Cardiac muscle cell (in vitro differentiated cells and primary cell): ENCODE results near the gene RPL19. TPM values are rescaled to one million over a fixed set of nuclear protein-coding genes. Genes with fewer than 3 reads are reported as not detected.
A peak's percentile ranks its signal among the peaks of the same experiment; 100 is the strongest.

Experiments
- DNase-seq, 2 donors: peaks; one replicate each; pipeline versions ENCODE4 v3.0.0 to v3.0.0-alpha.2; 2010 to 2017; ENCODE audit warnings: low read depth in 1 of 2, low spot score in 1 of 2
- H3K27ac ChIP-seq: fragments of 200-600 bp; sonication (generic); 2 replicates; pipeline ENCODE4 v1.5.1; 2016
- H3K27me3 ChIP-seq: fragments of 200-600 bp; sonication (generic); 2 replicates; pipeline ENCODE4 v1.6.0; 2016; ENCODE audit warnings: control low read depth
- H3K36me3 ChIP-seq: fragments of 200-600 bp; sonication (generic); 2 replicates; pipeline ENCODE4 v1.5.1; 2016; ENCODE audit warnings: control low read depth
- H3K4me1 ChIP-seq: fragments of 200-600 bp; sonication (generic); 2 replicates; pipeline ENCODE4 v1.8.1; 2017; ENCODE audit warnings: low read depth, mild to moderate bottlenecking, mixed run types
- H3K4me3 ChIP-seq: fragments of 200-600 bp; sonication (generic); 2 replicates; pipeline ENCODE4 v1.5.1; 2016; ENCODE audit warnings: mild to moderate bottlenecking
- H3K9me3 ChIP-seq: fragments of 200-600 bp; sonication (generic); 2 replicates; pipeline ENCODE4 v1.5.1; 2017; ENCODE audit warnings: low read depth, mild to moderate bottlenecking, control low read depth
- CTCF ChIP-seq: IDR thresholded peaks from 2 replicates; pipeline ENCODE4 v1.5.1; 2012; ENCODE audit warnings: low read depth, mild to moderate bottlenecking, low read length
- polyA plus RNA-seq: library from polyadenylated mRNA; unstranded; fragments of >200 nt; fragmentation: Nextera tagmentation; extraction: Ambion mirVana; gene quantifications from 2 replicates; pipeline ENCODE4 v1.2.1, GENCODE V29; 2016
- total RNA-seq: library from RNA; depleted of rRNA; stranded (reverse); fragments of >200 nt; gene quantifications from 2 replicates; pipeline ENCODE4 v1.2.3, GENCODE V29; 2016

The RPL19 gene
- total and polyA plus RNA-seq, 2 experiments from 2014 or later: 761 to 3,028 TPM

- Histone ChIP-seq H3K4me1 (peaks cover 24% of the 10 kb centered on the region), H3K27me3 (no peaks in the 10 kb centered on the region), H3K4me3 (peak overlapping the region; percentile 65), H3K27ac (peak overlapping the region; percentile 97), H3K9me3 (no peaks in the 10 kb centered on the region), H3K36me3 (peaks cover 32% of the 10 kb centered on the region)
- TF ChIP-seq CTCF: no peak
- peak; percentile 96 to 97 for DNase-seq
These were observed 338 bp upstream of the RPL19 start for GRCh38 chr17:39199820-39200069.

- peak overlapping the region; percentile 65 for H3K4me3 ChIP-seq
- no peak for DNase-seq
- H3K4me1 ChIP-seq: peaks cover 11% of the 10 kb centered on the region
- no peaks in the 10 kb centered on the region for H3K9me3 ChIP-seq
- peak overlapping the region; percentile 97 for H3K27ac ChIP-seq
- peaks cover 36% of the 10 kb centered on the region for H3K36me3 ChIP-seq
- no peak for TF ChIP-seq CTCF
- no peaks in the 10 kb centered on the region for H3K27me3 ChIP-seq
These were observed 951 bp downstream of the RPL19 start for GRCh38 chr17:39200957-39201510.

- Histone ChIP-seq H3K9me3 (no peaks in the 10 kb centered on the region), H3K27ac (peak overlapping the region; percentile 30), H3K27me3 (no peaks in the 10 kb centered on the region), H3K4me1 (peaks cover 10% of the 10 kb centered on the region), H3K4me3 (no peak overlapping the region), H3K36me3 (peaks cover 36% of the 10 kb centered on the region)
- no peak for TF ChIP-seq CTCF
- DNase-seq: no peak
These were observed 4.2 kb downstream of the RPL19 start for GRCh38 chr17:39204245-39204644.

GRCh38 chr17:39205112-39205526 lies 5.0 kb downstream of the RPL19 start:
- Histone ChIP-seq H3K27me3 (no peaks in the 10 kb centered on the region), H3K4me3 (no peak overlapping the region), H3K4me1 (peaks cover 18% of the 10 kb centered on the region), H3K36me3 (peaks cover 36% of the 10 kb centered on the region), H3K9me3 (no peaks in the 10 kb centered on the region), H3K27ac (peak overlapping the region; percentile 57)
- DNase-seq: no peak
- no peak for TF ChIP-seq CTCF

GRCh38 chr17:39208136-39208535 lies 8.1 kb downstream of the RPL19 start:
- Histone ChIP-seq H3K27ac (no peak overlapping the region), H3K36me3 (peaks cover 20% of the 10 kb centered on the region), H3K4me3 (no peak overlapping the region), H3K27me3 (no peaks in the 10 kb centered on the region), H3K4me1 (peaks cover 13% of the 10 kb centered on the region), H3K9me3 (no peaks in the 10 kb centered on the region)
- no peak for TF ChIP-seq CTCF
- no peak for DNase-seq

GRCh38 chr17:39208893-39209292 lies 8.8 kb downstream of the RPL19 start:
- peaks cover 13% of the 10 kb centered on the region for H3K36me3 ChIP-seq
- H3K4me3 ChIP-seq: peak overlapping the region; percentile 24
- no peaks in the 10 kb centered on the region for H3K9me3 ChIP-seq
- H3K4me1 ChIP-seq: peaks cover 13% of the 10 kb centered on the region
- no peak for TF ChIP-seq CTCF
- no peak overlapping the region for H3K27ac ChIP-seq
- no peak for DNase-seq
- no peaks in the 10 kb centered on the region for H3K27me3 ChIP-seq
